Middle frontal gyrus (tissue), 1 donor: ENCODE data around the gene TRIM7.
"Not testable (repeated sequence)": the region's sequence is repeated elsewhere in the genome, so short reads cannot be mapped to it uniquely, and the experiment has no call there.

Experiments used
- DNase-seq: peaks from one replicate; pipeline ENCODE4 v3.0.0-alpha.2; 2015; ENCODE audit warnings: low spot score; ENCODE audit errors: extremely low spot score

TRIM7 gene

DNA sequence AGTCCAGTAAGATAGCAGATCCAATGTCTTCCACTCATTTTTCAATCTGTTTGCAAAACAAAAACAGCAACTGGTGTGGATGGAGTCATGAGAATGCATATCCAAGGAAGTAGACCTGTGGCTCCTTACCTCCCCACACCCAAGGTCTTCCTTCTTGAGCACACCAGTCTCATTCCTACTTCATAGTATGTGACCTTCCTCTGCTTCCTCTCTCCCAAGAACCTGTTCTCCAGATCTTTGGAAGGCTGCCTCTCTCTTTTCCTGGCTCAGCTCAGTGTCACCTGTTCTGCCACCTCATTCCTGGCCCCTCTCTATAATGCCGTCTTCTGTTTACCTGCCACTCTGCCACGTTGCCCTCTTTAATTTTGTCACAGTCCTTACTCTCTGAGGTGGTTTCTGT lies 7.9 kb upstream of the TRIM7 start:
- DNase-seq = no peak

DNA sequence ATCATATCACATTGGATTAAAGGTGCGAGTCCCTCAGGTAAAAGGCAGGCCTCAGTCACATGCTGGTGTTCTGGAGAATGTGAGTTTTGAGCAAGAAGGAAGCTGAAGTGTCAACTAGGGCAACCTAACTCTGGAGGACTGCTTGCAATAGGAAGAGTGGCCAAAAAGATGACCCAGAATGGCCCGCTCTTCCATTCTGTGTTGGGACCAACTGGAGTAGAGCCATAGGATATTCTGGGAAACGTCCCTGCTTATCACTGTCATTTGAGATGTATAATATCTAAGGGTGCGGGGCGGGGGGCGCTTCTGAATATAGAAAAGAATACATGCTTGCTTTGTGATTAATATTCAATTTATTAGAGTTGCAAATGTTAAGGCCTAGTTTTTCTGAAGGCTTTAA lies 7.1 kb upstream of the TRIM7 start:
- no peak for DNase-seq

DNA sequence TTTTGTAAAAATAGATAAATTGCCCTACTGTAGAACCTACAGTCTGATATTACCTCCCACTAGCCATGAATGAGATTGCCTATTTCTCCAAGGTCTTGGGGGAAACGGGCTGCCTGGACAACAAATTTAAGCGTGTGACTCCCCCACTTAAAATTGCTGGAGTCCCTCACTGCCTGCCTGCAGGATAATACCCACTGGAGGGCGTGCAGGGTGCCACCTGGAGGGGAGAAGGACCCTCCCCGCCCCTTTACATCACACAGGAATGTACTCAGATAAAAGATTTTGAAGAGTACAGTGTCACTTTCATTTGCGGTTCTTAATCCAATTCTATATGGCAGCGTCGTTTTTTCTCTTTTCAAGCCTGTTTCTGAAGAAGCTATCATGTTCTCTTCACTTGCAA lies 6.2 kb upstream of the TRIM7 start:
- DNase-seq = no peak

DNA sequence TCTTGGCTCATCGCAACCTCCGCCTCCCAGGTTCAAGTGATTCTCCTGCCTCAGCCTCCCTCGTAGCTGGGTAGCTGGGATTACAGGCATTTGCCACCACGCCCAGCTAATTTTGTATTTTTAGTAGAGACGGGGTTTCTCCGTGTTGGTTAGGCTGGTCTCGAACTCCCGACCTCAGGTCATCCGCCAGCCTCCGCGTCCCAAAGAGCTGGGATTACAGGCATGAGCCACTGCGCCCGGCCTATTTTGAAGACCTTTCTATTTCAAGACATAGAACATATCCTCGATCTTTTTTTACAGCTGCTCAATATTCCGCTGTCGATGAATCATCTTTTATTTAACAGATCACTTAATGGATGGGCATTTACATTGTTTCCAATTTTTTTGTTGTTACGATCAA lies 5.7 kb upstream of the TRIM7 start:
- not testable (repeated sequence) for DNase-seq

DNA sequence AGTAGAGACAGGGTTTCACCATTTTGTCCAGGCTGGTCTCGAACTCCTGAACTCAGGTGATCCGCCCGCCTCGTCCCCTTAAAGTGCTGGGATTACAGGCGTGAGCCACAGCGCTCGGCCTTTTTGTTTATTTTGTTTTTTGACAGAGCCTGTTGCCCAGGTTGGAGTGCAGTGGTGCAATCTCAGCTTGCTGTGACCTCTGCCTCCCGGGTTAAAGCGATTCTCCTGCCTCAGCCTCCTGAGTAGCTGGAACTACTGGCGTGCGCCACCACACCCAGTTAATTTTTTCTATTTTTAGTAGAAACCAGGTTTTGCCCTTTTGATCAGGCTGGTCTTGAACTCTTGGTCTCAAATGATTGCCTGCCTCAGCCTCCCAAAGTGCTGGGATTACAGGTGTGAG lies 5.2 kb upstream of the TRIM7 start:
- not testable (repeated sequence) for DNase-seq

GRCh38 chr5:181209006-181209405 lies 4.0 kb upstream of the TRIM7 start:
- not testable (repeated sequence) for DNase-seq

GRCh38 chr5:181207960-181208253 lies 2.9 kb upstream of the TRIM7 start:
- no peak for DNase-seq

GRCh38 chr5:181207214-181207959 lies 2.4 kb upstream of the TRIM7 start:
- DNase-seq = peak; percentile 64

DNA sequence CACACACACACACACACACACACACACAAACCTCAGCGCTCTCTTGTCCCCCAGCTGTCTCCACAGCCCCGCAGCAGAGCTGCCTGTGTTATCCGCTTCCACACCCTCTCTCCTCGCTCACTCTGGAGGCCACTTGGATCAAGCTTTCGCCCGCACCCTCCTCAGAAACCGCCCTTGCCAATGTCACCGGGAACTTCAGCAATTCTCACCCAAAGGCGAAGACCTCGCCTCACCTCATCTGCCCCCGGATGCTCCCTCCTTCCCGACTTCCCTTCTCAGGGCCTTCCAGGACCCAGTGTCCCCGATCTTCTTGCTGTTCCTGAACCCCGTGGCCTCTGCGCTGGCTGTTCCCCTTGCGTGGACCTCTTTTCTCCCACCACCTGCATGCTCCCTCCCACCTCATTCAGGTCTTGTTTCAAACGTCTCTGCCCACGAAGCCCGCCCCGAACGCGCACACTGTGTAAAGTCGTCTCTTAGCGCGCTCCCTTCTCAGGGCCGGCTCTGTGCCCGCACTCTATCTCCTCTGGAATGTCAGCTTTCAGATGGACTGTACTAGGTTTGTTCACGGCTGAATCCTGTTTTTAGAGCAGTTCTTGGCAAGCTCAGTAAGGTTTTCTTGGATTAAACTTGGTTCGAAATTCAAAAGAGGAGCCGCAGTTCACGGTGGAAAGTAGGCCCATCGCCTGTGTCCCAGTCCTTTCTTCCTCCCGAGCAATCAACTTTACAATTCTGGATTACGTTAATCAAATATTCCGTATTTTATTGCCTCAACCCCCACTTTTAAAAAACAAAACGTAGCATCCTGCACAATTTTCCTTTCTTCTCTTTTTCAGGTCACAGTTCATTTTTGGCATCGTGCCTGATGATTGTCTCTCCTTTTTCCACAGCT lies 1.0 kb upstream of the TRIM7 start:
- DNase-seq = no peak

GRCh38 chr5:181204113-181204825 lies 727 bp downstream of the TRIM7 start:
- DNase-seq = no peak

GRCh38 chr5:181203777-181204112 lies 1.3 kb downstream of the TRIM7 start:
- no peak for DNase-seq

DNA sequence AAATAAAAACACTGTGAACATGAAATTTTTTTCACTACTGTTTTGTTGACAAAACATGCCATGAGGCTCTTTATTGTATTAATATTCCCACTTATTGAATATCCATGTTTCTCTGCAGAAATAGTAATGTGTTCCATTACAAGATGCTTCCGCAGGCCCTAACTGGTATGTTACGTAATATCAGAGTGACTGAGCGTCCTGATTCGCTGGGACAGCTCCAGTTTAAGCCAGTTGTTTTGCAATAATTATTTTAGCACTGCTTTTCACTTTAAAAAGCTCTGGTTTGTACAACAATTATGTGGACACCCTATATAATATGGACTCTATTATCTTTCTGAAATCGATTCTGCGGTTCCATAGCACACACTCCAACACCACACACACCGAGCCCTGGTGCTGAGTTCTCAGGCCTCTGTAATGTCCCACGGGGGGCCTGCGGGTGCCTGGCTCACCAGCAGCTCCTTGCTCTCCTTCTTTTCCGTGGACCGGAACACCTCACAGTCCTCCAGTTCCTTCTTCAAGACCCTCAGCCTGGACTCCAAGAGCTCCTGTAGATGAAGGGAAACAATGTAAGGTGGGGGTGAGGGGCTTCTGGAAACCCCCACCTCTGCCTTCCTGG lies 1.8 kb downstream of the TRIM7 start:
- DNase-seq = no peak

DNA sequence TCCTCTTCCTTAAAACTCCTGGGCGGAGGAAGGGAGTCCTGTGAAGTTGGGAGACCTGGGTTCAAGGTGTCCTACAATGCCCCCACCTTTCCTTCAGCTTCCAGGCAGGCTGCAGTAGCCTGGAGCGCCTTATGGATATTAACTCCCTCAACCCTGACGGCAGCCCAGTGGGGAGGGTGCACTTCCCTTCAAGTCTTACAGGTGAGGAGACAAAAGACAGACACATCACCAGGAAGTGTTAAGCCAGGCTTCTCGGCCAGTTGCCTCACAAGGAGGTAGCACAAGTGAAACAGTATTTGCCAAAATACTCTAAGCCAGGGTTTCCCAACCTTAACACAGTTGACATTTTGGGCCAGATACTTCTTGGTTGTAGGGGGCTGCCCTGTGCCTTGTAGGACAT lies 4.2 kb downstream of the TRIM7 start:
- DNase-seq = no peak

DNA sequence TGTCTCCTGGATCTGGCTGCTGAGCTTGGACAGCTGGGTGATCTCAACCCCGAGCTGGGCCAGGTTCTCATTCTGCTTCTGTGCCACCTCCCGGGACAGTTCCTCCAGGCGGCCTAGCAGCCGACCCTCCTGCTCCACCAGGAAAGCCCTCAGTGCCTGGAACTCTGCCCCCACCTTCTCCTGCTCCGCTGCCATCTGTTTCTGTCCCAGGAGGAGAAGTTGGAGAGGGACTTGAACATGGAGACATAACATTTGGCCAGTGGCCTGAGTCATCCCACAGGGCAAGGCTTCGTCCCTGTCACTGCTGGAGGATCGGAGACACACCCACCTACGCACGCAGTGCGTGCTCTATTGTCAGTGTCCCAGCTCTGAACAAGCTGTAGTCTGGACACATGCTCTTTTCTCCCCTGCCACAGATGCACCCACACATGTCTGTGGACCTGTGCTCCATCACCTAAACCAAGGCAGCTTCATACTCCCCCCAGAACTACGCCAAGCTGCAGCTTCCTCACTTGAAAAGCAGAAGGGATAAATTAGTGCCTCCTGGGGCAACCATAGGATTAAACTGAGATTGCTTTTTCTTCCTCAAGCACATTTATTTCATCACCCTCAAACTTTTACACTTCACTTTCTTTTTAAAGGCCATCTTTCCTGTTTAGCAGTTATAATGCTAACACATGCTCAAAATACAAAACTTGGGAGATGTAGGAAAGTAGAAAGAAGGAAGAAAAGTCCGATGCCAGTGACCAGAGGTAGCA lies 4.9 kb downstream of the TRIM7 start:
- DNase-seq = no peak

DNA sequence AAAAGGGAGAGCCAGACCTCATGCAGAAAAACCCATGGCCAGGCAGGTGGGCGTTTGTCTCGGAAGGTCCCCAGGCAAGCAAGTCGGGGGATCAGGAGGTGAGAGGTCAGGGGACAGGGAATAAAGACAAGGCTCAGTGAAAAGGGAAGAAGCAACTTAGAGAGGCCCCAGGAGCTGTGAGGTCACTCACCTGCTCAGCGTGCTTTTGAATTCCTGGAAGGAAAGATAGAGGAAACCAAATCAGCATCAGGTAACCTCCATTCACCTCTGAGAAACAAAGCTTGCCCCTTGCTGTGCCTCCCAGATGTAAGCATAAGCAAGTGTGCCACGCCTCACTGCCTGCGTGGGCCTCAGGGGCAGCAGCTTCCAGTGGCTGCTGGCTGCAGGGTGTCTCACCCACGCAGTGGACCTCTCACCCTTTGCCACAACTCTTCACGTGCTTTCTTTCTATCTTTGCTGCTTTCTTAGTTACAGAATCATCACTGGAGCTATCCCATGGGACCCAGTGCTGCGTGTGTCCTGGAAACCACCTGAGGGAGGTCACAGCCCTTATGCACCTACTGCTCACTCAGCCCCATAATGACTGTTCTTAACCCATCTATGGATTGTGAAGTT lies 6.0 kb downstream of the TRIM7 start:
- DNase-seq = no peak

- DNase-seq = no peak
Observed at GRCh38 chr5:181198106-181198685, 6.8 kb downstream of the TRIM7 start.

GRCh38 chr5:181197326-181197951 lies 7.6 kb downstream of the TRIM7 start:
- DNase-seq = no peak

- DNase-seq = no peak
Observed at GRCh38 chr5:181195249-181195761, 9.7 kb downstream of the TRIM7 start.

- no peak for DNase-seq
Observed at GRCh38 chr5:181194489-181195248, 10.3 kb downstream of the TRIM7 start.
